A549 treated with DMSO at 1 μM for 4 hours (cell line): ENCODE data around the gene SPINT4. TPM values are rescaled to one million over a fixed set of nuclear protein-coding genes. Genes with fewer than 3 reads are reported as not detected.

Source experiments
- total RNA-seq: library from RNA; stranded (reverse); fragments of 200-300 nt; extraction: Qiagen RNA extraction; gene quantifications from 5 replicates; pipeline ENCODE4 v1.2.3, GENCODE V29; 2022; ENCODE audit warnings: low read depth

SPINT4 gene
- total RNA-seq: not detected in 5 replicates

GRCh38 chr20:45722047-45722446, at the start of gene SPINT4:
Gene SPINT4, plus strand, starts transcription at chr20:45722347. Its CDS starts 21 bp downstream, at chr20:45722368.

GRCh38 chr20:45701873-45702272, 20.3 kb upstream of the SPINT4 start, which contains the start of gene WFDC13:
Gene WFDC13, plus strand, starts transcription at chr20:45702038. Its CDS starts 86 bp downstream, at chr20:45702124.

DNA sequence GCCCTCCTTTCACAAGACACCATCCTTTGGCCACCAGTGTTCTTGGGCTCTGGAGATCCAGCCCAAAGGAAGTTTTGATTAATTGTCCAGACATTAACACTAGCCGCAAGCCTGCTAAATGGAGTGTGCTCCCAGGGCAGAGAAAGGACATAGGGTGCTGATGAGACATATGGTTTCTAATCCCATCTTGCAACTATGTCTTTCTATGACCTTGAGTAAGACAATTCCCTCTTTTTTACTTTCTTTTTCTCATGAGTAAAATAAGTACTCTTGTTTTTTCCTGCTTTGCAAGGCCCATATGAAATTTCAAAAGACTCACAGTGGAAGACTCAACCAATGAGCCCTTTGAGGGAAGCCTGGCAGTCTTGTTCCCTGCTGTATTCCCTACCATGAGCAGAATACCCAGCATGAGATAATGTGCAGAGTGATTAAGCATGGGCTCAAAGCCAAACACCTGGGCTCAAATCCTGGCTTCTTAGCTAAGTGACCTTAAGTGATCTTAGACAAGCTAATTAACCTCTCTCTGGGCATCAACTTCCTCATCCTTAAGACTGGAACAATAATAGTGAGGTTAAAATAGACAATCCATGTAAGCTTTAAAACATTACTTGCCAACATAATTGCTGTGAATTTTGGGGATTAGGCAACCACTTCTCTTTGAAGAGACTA, 17.0 kb upstream of the SPINT4 start, which contains the start of gene WFDC10B:
WFDC10B (minus strand) TSS at position 51 of the 669 bp plus-strand sequence. CDS start 19,027 bp downstream, outside the sequence.

Other genes with a start within 250 kb of the SPINT4 start
- gene SPINT3, start 206.7 kb upstream of the SPINT4 start, total RNA-seq: not detected in 5 replicates
- not detected in 5 replicates for gene WFDC6, start 182.9 kb upstream of the SPINT4 start, total RNA-seq
- gene EPPIN, start 174.9 kb upstream of the SPINT4 start, total RNA-seq: not detected in 5 replicates
- not detected in 5 replicates for gene WFDC8, start 143.1 kb upstream of the SPINT4 start, total RNA-seq
- gene WFDC10A, start 92.6 kb upstream of the SPINT4 start, total RNA-seq: not detected in 5 replicates
- gene WFDC9, start 91.1 kb upstream of the SPINT4 start, total RNA-seq: not detected in 5 replicates
- gene WFDC11, start 52.1 kb upstream of the SPINT4 start, total RNA-seq: not detected in 5 replicates
- gene WFDC13, start 20.3 kb upstream of the SPINT4 start, total RNA-seq: not detected in 5 replicates
- not detected in 5 replicates for gene WFDC10B, start 17.3 kb upstream of the SPINT4 start, total RNA-seq
- 0.23 TPM in 1 of 5 replicates, not detected in the others for gene WFDC3, start 69.5 kb downstream of the SPINT4 start, total RNA-seq
- 30.7 to 37.6 TPM (median 36.3 TPM) in 5 replicates for gene DNTTIP1, start 69.6 kb downstream of the SPINT4 start, total RNA-seq
- 225 to 256 TPM (median 248 TPM) in 5 replicates for gene UBE2C, start 90.3 kb downstream of the SPINT4 start, total RNA-seq
- 0.31 TPM in 1 of 5 replicates, not detected in the others for gene TNNC2, start 105.0 kb downstream of the SPINT4 start, total RNA-seq
- gene SNX21, start 111.5 kb downstream of the SPINT4 start, total RNA-seq: 8.8 to 13.0 TPM (median 11.6 TPM) in 5 replicates
- gene ACOT8, start 135.0 kb downstream of the SPINT4 start, total RNA-seq: 18.7 to 21.8 TPM (median 19.5 TPM) in 5 replicates
- 1.4 to 1.8 TPM (median 1.5 TPM) in 5 replicates for gene ZSWIM3, start 135.3 kb downstream of the SPINT4 start, total RNA-seq
- 6.2 to 7.6 TPM (median 6.8 TPM) in 5 replicates for gene ZSWIM1, start 158.9 kb downstream of the SPINT4 start, total RNA-seq
- gene SPATA25, start 165.3 kb downstream of the SPINT4 start, total RNA-seq: 0.43 to 0.75 TPM (median 0.67 TPM) in 4 of 5 replicates, not detected in the other
- 0.88 to 1.3 TPM (median 1.2 TPM) in 5 replicates for gene NEURL2, start 168.9 kb downstream of the SPINT4 start, total RNA-seq
- 101 to 131 TPM (median 116 TPM) in 5 replicates for gene CTSA, start 169.0 kb downstream of the SPINT4 start, total RNA-seq
- 1.4 to 2.1 TPM (median 1.9 TPM) in 5 replicates for gene PLTP, start 189.8 kb downstream of the SPINT4 start, total RNA-seq
- 31.8 to 36.3 TPM (median 32.2 TPM) in 5 replicates for gene PCIF1, start 212.3 kb downstream of the SPINT4 start, total RNA-seq
- gene ZNF335, start 249.9 kb downstream of the SPINT4 start, total RNA-seq: 8.4 to 11.2 TPM (median 10.1 TPM) in 5 replicates